HG03571 (cell line): ENCODE measurements around the gene TMEM198.

Experiments used
- ATAC-seq: cut with Tn5 transposase; IDR thresholded peaks from one replicate; pipeline ENCODE4 v1.9.1; 2021; ENCODE audit not compliant: unreplicated experiment

TMEM198 gene

DNA sequence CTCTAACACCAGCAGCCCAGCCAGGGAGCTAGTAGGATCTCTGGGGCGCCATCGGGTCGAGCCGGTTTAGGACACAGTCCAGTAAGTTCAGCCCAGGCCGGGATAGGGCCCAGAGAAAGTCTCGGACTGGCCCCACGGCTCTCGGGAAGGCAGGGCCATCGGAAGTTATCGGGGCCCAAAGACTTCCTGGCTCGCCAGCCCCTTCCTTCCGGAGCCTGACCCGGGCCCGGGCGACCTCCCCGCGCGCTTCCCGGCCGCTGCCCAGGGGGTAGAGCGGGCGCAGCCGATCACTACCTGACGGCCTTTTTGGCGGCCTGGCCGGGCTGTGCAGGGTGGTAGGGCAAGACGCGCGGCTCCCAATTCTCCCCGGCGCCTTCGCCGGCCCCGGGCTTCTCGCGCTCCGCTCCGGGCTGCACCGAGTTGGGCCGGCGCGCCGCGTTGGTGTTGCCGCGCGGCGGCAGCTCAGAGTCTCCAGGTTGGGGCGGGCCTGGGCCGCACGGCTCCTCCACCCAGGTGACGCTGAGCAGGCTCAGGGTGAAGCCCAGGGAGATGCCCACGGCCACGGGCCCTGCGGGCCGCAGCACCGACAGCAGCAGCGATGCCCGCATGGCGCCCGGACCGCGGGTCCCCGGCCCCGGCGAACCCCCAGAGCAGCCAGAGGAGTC, 765 bp upstream of the TMEM198 start:
- ATAC-seq: peak; percentile 33

DNA sequence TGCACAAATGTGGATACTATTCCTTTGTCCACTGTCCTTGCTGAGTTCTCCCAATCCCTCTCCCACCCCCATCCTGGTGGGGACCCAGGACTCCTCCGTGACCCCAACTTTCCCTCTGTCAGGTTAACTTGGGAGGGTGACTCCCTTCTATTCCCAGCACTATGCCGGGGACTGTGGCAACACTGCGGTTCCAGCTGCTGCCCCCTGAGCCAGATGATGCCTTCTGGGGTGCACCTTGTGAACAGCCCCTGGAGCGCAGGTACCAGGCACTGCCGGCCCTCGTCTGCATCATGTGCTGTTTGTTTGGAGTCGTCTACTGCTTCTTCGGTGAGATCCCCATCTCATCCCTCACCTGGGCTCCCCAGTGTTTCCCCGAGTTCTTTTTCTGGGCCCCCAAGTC, 739 bp downstream of the TMEM198 start:
- no peak for ATAC-seq

DNA sequence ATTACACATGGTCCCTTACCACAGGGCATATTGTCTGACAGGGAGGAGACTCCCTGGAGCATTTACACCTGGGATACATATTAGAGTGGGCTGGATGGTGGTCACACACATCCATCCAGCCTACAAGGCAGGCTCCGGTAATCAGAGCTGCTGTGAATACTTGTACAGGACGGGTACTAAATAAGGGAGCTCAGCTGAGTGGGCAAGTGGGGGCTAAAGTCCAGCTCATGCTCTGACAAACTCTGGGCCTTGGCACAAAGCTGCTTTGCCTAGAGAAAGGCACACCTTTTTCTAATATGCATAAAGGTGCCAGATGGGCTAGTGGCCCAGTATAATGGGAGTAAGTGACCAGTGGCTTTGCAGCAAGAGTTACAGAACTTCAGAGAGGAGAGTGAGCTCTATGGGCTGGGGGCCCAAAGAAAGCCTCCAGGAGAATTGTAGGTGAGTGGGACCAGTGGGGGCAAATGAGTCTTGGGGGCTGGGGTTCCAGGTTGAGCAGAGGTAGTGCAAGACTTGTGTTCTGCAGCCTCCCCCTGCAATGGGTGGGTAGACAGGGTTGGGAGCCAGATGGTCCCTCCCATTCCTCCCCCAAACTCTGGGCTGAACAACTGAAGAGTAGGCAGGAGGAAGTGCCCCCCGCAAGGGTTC, 1.6 kb downstream of the TMEM198 start:
- no peak for ATAC-seq

DNA sequence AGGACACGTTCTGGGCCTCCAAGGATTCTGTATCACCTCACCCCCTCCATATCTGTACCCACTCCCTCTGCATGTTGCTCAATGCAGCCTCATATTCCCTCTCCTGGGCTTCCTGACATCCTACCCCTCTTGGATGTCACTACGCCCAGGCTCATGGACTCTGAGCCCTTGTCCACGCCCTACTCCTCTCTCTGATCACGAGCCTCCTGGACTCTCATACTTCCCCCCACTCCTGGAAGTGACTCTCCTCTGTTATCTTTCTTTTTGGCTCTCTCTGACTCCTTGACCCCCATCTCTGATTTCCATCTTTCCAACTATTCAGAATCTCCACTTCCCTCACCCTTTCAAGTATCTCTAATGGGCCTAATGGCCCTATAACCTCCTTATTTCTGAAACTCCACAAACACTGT, 2.1 kb downstream of the TMEM198 start:
- no peak for ATAC-seq

DNA sequence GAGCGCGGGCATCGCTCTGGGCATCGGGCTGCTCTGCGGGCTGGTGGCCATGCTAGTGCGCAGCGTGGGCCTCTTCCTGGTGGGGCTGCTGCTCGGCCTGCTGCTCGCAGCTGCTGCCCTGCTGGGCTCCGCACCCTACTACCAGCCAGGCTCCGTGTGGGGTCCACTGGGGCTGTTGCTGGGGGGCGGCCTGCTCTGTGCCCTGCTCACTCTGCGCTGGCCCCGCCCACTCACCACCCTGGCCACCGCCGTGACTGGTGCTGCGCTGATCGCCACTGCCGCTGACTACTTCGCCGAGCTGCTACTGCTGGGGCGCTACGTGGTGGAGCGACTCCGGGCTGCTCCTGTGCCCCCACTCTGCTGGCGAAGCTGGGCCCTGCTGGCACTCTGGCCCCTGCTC, 3.8 kb downstream of the TMEM198 start:
- ATAC-seq: no peak

DNA sequence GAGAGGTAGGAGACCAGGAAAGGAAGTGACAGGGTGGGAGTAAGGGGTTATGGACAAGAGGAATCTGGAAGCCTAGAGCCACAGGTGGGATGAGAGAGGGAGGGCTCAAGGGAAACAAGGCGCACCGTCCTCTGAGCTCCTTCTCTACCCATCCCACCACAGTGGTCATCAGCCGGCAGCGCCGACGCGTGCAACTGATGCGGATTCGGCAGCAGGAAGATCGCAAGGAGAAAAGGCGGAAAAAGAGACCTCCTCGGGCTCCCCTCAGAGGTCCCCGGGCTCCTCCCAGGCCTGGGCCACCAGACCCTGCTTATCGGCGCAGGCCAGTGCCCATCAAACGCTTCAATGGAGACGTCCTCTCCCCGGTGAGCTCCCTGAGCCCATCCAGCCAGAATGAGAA, 5.2 kb downstream of the TMEM198 start:
- ATAC-seq: no peak

DNA sequence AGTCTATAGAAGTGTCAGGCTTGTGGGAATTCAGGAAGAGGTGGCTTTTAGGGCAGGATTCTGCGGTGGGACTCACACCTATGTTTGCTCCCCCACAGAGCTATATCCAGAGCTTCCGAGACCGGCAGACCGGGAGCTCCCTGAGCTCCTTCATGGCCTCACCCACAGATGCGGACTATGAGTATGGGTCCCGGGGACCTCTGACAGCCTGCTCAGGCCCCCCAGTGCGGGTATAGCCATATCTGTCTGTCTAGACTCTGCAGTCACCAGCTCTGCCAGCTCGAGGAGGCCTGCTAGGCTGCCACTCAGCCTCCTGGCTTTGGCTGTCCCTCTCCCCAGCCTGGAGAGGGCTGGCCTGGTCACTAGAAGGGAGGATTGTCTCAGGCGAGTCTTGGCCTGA, 5.8 kb downstream of the TMEM198 start:
- ATAC-seq: no peak

DNA sequence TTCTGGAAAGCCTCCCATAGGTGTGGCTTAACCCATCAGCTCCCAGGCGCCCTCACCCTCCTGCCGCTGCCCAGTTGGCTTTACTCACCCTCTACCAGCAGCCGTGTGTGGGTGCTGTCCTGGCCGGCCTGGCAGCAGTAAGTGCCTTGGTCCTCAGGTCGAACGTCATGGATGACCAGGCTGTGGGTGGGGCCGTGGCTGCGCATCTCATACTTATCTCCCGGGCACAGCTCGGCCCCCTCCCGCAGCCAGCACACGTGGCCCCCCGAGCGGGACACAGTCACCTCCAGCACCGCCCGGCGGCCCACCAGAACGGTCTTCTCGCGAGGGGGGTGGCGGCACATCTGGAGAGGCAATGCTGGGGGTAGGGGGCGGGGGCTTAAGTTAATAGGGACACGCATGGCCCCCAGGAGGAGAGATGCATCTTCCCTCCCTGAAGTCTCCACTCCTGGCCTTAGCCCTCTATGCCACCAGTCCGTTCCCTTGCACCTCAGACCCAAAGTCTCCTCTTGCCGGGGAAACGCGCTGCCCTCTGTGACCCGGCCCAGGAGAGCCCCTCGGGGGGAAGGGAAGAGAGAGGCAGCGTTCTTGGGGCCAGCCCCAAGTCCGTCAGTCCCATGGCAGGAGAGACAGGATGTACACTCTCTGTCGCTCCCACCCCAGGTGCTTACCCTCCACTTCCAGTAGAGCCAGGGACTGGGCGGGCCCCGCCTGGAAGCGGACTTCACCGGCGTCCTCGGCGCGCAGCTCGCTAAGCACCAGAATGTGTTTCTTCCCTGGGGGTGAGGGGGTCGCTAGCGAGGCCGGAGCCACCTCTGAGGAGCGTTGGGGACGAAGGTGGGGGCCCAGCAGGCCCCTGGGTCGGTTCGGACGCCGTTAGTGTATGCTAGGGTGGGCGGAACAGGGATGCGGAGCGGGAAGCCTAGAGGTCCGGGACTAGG, 7.9 kb downstream of the TMEM198 start:
- peak; percentile 18 for ATAC-seq

DNA sequence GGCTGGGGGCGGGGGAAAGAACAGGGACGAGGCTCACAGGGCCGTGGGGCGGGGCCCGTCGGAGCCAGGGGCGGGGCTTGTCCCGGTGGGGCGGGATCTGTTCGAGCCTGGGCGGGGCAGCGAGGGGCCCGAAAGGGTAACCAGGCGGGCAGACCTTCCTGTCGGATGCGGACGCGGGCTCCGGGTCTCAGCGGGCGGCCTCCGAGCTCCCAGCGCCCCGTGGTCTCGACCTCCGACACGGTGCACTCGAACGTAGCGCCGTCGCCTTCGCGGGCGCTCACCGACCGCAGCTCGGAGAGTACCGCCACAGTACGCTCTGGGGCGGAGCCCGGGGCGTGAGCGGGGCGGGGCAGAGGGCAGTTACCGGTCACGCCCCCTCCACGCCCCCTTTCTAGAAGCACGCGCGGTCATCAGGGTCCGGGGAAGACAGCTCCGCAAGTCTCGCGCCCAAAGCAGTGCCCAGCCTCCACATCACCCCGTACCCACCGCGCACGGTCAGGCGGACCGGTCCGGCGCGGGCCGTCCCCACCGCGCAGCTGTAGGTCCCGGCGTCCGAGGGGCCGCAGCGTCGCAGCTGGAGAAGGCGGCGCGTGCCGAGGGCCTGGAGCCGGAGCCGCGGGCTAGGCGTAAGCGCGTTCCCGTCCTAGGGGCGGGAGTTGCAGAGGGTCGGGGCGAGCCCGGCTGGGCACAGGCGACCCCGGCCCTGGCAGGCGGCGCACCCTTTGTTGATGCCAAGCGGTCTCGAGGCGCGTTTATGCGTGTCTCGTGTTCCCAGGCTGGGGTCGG, 8.7 kb downstream of the TMEM198 start:
- ATAC-seq: peak; percentile 89

DNA sequence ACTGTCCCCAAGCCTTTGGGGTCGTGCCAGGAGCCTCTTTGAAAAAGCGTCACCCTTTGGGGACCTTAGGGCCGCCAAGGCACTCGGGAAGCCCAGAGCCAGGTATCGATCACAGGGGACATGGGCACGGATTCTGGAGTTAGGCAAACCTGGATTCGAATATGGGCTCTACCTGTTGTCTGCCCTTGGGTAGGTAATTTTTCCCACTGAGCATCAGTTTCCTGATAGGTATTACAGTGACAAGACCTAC, 9.3 kb downstream of the TMEM198 start:
- ATAC-seq: no peak

DNA sequence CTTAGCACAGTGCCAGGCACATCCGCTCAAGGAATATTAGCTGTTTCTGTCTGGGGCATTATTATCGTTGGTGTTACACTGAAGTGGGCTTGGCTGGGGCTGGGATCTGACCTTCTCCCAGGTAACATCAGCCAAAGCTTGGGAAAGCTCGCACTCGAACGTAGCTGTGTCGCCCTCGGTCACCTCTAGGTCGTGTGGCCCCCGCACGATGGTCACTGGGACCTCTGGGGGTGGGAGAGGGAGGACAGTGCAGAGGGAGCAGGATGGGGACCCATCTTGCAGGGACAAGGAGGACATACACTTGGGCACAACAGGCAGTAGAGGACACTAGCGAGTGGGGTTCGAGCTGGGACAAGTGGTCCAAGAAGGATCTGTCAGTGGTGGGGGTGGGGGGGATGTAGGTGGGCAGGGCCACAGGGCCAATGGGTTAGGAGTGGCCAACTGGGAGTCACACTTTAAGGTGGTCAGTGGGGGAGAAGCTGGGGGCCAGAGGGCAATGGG, 9.7 kb downstream of the TMEM198 start:
- ATAC-seq: no peak

DNA sequence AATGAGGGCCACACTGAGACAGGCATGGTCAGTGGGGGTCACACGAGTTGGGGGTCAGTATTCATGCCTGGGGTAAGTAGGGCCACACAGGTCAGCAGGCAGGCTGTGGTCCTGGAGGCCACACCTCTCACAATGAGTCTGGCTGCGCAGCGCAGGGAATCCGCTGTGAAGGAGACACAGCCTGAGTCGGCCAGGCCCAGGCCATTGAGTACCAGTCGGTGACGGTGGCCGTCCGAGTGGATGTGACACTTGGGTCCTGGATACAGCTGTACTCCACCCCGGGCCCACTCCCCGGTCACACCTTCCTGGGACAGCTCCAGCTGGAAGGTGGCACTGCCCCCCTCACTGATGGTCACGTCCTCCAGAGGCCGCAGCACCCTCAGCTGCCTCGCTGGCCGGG, 10.5 kb downstream of the TMEM198 start:
- ATAC-seq: no peak

DNA sequence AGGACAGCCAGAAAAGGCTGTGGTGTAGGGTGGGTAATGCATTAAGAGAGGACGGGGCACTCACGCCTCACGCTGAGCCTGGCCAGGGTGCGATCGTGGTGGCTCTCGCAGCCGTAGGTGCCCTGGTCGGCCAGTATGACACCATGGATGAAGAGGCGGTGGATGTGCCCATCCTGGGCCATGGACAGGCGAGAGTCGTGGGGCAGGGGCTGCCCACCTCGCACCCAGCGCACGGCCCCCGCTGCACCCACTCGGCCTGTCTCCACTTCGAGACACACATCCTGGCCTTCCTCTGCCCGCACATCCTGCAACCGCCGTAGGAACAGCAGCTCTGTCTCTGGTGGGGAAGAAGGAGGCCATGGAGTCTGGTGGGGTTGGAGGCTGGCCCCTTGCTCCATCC, 12.1 kb downstream of the TMEM198 start:
- no peak for ATAC-seq

DNA sequence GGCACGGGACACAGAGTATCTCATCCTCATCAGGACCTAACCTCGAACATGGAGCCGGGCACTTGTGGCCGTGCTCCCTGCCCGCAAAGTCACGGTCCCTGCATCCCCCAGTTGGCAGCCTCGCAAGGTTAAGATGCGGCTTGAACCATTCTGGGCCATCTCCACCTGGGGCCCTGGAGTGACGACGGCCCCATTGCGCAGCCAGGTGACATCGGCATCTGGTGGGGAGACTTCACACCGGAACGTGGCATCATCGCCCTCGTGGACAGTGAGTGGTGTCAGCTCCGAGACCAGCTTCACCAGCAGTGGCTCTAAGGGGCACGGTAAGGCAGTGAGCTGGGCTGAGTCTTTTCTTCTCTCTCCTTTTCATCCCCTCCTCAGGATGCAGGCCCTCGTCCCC, 12.6 kb downstream of the TMEM198 start:
- no peak for ATAC-seq

DNA sequence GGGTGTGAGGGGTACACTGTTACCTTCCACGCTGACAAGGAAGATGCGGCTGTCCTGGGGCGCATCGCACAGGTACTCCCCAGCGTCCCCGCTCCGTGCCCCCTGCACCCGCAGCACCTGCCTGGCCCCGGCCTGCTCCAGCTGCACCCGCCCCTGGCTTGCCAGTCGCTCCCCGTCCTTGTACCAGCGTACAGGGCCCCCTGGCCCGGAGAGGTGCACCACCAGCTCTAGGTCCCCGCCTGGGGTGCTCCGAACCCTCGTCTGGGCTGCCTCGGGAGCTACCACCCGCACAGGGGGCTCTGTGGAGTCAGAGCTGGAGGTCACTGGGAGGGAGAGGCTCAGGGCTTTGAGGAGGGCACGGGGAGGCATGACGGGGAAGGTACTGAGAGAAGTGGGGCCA, 13.5 kb downstream of the TMEM198 start:
- no peak for ATAC-seq

DNA sequence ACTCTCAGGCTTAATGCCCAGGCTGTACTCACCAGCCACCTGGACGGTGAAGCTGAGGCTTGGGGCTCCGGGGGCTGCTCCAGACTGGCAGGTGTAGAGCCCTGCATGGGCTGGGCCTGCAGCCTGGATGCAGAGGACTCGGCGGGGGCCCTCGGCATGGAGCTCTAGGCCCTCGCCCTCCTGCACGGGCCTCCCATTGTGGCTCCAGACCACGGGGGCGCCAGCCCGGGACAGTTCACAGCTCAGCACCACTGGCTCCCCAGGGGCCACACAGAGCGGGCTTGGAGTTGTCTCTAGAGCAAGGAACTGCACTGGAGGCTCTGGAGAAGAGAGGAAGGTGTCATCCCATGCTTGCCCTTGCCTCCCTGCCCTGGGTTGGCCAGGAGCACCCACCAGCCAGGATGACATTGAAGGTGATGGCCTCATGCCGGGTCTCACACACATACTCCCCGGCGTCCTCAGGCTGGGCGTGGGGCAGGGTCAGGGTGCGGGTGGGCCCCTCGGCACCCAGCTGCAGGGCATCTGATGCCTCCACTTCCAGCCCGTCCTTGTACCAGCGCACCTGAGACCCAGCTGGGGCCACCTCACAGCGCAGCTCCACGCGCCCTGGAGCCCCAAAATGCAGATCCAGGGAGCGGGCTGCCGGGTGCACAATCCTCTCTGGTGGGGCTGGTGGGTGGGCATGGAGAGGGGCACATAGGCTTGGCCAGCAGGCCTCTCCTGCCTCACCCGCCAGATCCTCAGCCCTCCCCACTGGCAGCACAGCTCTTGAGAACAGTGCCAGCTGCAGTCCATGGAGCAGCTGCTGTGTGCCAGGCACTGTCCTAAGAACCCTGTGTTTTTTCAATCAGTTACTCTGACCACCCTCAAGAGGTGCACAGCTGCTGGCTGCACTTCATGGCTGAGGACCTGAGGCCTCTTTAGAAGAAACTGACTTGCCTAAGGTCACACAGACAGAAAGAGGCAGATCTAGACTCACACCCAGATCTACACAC, 14.3 kb downstream of the TMEM198 start:
- no peak for ATAC-seq

DNA sequence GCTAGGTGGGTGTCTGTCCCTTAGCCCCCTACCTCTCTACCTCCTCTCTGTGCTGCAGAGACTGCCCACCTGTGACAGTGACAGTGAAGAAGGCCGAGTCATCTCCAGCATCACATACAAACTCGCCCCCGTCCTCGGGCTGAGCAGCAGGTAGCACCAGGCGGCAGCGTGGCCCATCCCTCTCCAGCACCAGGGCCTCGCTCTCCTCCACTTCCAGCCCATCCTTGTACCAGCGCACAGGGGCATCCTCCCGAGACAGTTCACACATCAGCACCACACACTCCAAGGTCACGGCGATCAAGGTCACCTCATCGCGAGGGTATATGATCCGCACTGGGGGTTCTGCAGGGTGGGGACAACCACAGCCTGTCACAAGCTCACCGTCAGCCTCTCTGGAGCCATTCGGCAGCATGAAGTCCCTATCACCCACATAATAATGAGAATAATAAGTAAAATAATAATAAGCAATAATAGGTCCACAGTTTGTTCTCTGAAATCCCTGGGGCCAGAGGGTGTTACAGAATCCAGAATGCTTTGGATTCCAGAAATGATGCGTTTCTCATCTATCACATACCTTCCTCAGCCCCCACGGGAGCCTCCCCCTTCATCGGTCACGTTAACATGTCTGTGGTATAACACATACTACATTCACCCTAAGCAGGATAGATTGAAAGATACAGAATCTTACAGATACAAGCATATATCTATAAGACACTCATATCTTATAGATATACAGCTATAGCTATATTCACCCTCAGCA, 15.5 kb downstream of the TMEM198 start:
- no peak for ATAC-seq

DNA sequence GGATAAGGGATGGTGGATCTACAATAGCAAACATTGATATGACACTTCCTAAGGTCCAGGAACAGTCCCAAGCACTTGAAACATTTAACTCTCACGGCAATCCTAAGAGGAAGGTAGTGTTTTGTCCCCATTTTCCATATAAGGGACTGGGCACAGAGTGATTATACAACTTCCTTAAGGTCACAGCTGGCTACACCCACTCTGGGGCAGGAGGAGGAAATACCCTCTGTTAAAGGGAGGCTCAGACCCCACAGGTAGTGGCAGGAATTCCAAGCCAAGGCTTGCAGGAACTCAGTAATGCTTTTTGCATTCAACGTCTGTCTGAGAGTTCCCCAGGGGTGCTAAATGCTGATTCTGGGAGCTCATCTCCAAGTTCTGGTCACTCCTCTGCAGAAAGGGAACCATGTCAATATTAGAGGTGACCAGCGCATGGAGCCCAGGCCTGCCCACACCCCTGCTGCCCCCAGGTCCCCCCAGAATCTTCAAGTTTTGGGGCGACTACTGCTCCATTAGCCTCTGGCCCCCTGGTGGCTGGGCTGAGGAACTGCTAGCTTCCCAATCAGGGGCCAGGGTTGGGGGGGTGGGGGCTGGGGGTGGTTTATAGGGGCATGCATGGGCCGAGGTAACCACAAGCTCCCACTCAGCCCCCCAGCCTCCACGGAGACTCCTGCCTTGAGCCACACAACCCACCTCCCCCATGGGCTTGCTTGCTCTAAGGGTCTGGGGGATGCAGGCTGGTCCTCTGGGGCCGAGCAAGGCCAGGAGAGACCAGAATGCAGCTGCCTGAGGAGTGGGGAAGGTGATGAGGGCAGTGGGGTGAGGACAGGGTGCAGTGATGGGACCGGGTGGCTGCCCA, 16.4 kb downstream of the TMEM198 start:
- ATAC-seq: no peak

DNA sequence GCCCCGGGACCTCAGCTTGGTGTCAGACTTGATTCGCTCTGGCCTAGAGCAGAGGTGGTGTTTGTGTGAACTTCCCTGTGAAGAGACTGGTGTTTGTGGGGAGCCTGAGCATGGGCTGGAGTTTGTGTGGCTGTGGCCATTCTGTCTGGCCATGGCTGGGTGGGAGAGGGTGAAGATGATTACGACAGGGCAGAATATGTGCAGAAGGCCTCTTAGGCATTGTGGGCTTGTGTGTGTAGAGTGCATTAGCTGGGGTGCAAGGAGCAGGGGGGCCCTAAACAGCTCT, 17.0 kb downstream of the TMEM198 start:
- ATAC-seq: no peak
